Measurements from ENCODE around the gene TRAF4. TPM values are rescaled to one million over a fixed set of nuclear protein-coding genes. Genes with fewer than 3 reads are reported as not detected.
A peak's percentile ranks its signal among the peaks of the same experiment; 100 is the strongest.

The TRAF4 gene
- total RNA-seq, 1 experiment from 2014 or later = 227 TPM

DNA sequence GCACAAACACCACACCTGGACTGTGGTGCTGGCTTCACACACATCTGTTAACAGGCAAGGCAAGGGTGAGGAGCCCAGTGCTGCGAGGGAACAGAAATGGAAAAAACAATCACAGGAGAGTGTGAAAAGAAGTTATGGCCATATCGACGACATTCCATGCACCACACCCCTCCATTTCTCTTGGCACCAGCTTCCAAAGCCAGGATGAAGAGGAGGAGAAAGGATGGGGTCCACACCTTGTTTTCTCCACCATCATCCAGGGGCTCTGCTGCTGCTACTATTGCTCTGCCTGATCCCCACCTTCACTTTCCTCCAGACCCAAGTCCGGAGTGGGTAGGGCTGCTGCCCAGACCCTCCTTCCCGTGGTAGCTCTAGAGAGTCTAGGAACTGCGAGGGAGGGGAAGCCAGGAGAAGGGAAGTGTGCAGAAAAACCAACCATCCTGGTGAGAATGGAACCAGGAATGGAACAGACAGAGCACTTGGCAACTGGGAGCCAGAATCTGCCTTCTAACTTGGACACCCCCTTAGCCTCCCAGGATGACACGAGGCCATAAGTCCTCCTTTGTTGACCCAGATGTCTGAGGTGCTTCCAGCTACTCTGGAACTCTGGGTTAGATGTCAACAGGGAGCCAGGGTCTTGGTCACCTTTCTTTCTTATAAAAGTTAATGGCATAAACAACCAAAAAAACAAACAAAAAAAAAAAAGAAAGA is 31.0 kb upstream of the TRAF4 start:
- no peak overlapping the region for H3K23ac ChIP-seq (ENCODE audit: insufficient read length, low read depth, low read length)
- H3K4me1 Mint-ChIP-seq = peaks cover 19 to 31% of the 10 kb centered on the region in 2 experiments
- no peak overlapping the region for H2AFZ ChIP-seq (ENCODE audit: low read length)
- H4K91ac ChIP-seq (ENCODE audit: insufficient read length, low read depth, low read length) = no peak overlapping the region
- peaks cover 3% of the 10 kb centered on the region; the same call in 1 of the 2 replicates for H3K4me1 ChIP-seq (ENCODE audit: insufficient read depth, low read length)
- TF ChIP-seq, protein P1, sequence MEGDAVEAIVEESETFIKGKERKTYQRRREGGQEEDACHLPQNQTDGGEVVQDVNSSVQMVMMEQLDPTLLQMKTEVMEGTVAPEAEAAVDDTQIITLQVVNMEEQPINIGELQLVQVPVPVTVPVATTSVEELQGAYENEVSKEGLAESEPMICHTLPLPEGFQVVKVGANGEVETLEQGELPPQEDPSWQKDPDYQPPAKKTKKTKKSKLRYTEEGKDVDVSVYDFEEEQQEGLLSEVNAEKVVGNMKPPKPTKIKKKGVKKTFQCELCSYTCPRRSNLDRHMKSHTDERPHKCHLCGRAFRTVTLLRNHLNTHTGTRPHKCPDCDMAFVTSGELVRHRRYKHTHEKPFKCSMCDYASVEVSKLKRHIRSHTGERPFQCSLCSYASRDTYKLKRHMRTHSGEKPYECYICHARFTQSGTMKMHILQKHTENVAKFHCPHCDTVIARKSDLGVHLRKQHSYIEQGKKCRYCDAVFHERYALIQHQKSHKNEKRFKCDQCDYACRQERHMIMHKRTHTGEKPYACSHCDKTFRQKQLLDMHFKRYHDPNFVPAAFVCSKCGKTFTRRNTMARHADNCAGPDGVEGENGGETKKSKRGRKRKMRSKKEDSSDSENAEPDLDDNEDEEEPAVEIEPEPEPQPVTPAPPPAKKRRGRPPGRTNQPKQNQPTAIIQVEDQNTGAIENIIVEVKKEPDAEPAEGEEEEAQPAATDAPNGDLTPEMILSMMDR (conservative IDR thresholded peaks at IDR 0.05) = no peak
- no peaks in the 10 kb centered on the region for H3K27me3 Mint-ChIP-seq (ENCODE audit: low read depth)
- H3K4me3 Mint-ChIP-seq = peak overlapping the region; percentile 89 to 96
- H4K5ac ChIP-seq (ENCODE audit: insufficient read length, low read depth, low read length) = no peak overlapping the region
- H2BK12ac ChIP-seq (ENCODE audit: insufficient read length, low read depth, low read length) = no peak overlapping the region
- no peak overlapping the region for H2BK20ac ChIP-seq (ENCODE audit: low read depth, low read length, poor library complexity, severe bottlenecking)
- H3K23me2 ChIP-seq (ENCODE audit: insufficient read length, low read depth, low read length, poor library complexity, severe bottlenecking) = peaks cover 21% of the 10 kb centered on the region
- peak overlapping the region; percentile 4 for H3K27ac ChIP-seq (ENCODE audit: insufficient read length, low read depth, low read length)
- H4K20me1 ChIP-seq (ENCODE audit: control insufficient read depth, insufficient read depth, insufficient read length) = no peaks in the 10 kb centered on the region
- H3K27ac Mint-ChIP-seq = peak overlapping the region; percentile 87 to 98 (median 89)
- no peak overlapping the region for H2BK120ac ChIP-seq (ENCODE audit: low read depth, low read length, poor library complexity, severe bottlenecking)
- no peak overlapping the region for H3K56ac ChIP-seq (ENCODE audit: insufficient read length, low read depth, low read length)
- no peak for DNase-seq
- H2BK5ac ChIP-seq (ENCODE audit: insufficient read length, low read length) = no peak overlapping the region
- H3K4me2 ChIP-seq (ENCODE audit: insufficient read depth, insufficient read length, low read length) = peak overlapping the region; percentile 44
- H2AK5ac ChIP-seq (ENCODE audit: insufficient read length, low read length) = no peak overlapping the region
- H3K79me2 ChIP-seq (ENCODE audit: insufficient read depth, low read length) = peaks cover 10% of the 10 kb centered on the region; the same call in 1 of the 2 replicates
- no peak overlapping the region for H3K9ac ChIP-seq (ENCODE audit: extremely low read depth, insufficient read length, low read length)
- H3K14ac ChIP-seq (ENCODE audit: insufficient read depth, low read length) = no peak overlapping the region
- H3K9me3 ChIP-seq (ENCODE audit: control insufficient read depth, low read depth, low read length) = no peaks in the 10 kb centered on the region
- H3K4ac ChIP-seq (ENCODE audit: low read depth, low read length) = no peak overlapping the region
- H2BK15ac ChIP-seq (ENCODE audit: low read depth, low read length) = no peak overlapping the region
- no peak overlapping the region for H3K18ac ChIP-seq (ENCODE audit: insufficient read length, low read depth, low read length)
- H3K27me3 ChIP-seq (ENCODE audit: insufficient read depth, low read length) = no peaks in the 10 kb centered on the region
- H3K36me3 Mint-ChIP-seq (ENCODE audit: insufficient read depth in 1 of 3, low read depth in 3 of 3) = peaks cover 23 to 43% (median 29%) of the 10 kb centered on the region in 3 experiments; a peak in 6 of 7 replicates
- WGBS (ENCODE audit: extremely low coverage, insufficient read length, low lambda C conversion rate) = no CpG with 5 or more reads among the region's 7 CpGs
- peaks cover 4% of the 10 kb centered on the region for H3K79me1 ChIP-seq (ENCODE audit: insufficient read depth, low read depth, low read length, poor library complexity, severe bottlenecking)
- H4K8ac ChIP-seq (replicated peaks; ENCODE audit: insufficient read length, low read depth, low read length) = no peak overlapping the region
- no peak overlapping the region for H3T11ph ChIP-seq (ENCODE audit: low read length)
- no peaks in the 10 kb centered on the region for H3K9me3 Mint-ChIP-seq
